Activated CD4-positive, alpha-beta T cell treated with anti-CD3 and anti-CD28 coated beads, Interleukin-2, Interleukin-6, amounts not matched to agents 100 ng/mL and 50 ng/mL, durations not matched to agents 16 hours and 8 hours (primary cell): Measurements from ENCODE around the gene IFNA13.

ENCODE experiments used
- DNase-seq: peaks from one replicate; pipeline ENCODE4 v3.0.0-alpha.2; 2020

Gene IFNA13

GRCh38 chr9:21357479-21358460 lies 10.1 kb downstream of the IFNA13 start:
- peak; percentile 76 for DNase-seq

GRCh38 chr9:21350787-21351186 lies 17.1 kb downstream of the IFNA13 start, which contains the start of gene IFNA6:
Gene IFNA6 (minus strand): TSS chr9:21350887. CDS start chr9:21350887, 0 bp downstream.
- DNase-seq, result no peak

- no peak for DNase-seq
These were observed 19.4 kb downstream of the IFNA13 start for GRCh38 chr9:21348430-21348970.

- no peak for DNase-seq
These were observed 27.1 kb downstream of the IFNA13 start for GRCh38 chr9:21340735-21341134.

GRCh38 chr9:21336457-21336856 lies 31.4 kb downstream of the IFNA13 start:
- no peak for DNase-seq

GRCh38 chr9:21334701-21335632 lies 32.9 kb downstream of the IFNA13 start, which contains the start of gene KLHL9:
Gene KLHL9 (minus strand): TSS chr9:21335404. CDS start chr9:21334859, 545 bp downstream.
- DNase-seq, result peak; percentile 92

GRCh38 chr9:21333226-21333625 lies 34.6 kb downstream of the IFNA13 start:
- DNase-seq, result no peak

- DNase-seq, result no peak
These were observed 36.0 kb downstream of the IFNA13 start for GRCh38 chr9:21331676-21332402.

GRCh38 chr9:21326526-21327139 lies 41.2 kb downstream of the IFNA13 start:
- peak; percentile 56 for DNase-seq

- no peak for DNase-seq
These were observed 43.8 kb downstream of the IFNA13 start for GRCh38 chr9:21324047-21324446.

GRCh38 chr9:21322911-21323461 lies 44.9 kb downstream of the IFNA13 start:
- DNase-seq, result no peak

- no peak for DNase-seq
These were observed 47.4 kb downstream of the IFNA13 start for GRCh38 chr9:21320465-21320864.

GRCh38 chr9:21317956-21318923 lies 49.6 kb downstream of the IFNA13 start:
- DNase-seq, result peak; percentile 52
